LHCN-M2 (cell line): ENCODE measurements around the gene LST1. TPM values are rescaled to one million over a fixed set of nuclear protein-coding genes. Genes with fewer than 3 reads are reported as not detected.

Experiments used
- total RNA-seq: library from RNA; depleted of rRNA; stranded (reverse); fragments of >200 nt; gene quantifications from 2 replicates; pipeline ENCODE4 v1.2.3, GENCODE V29; 2014; rRNA removed

The LST1 gene
- total RNA-seq, 1 experiment from 2014 or later, result not detected

Other genes with a start within 250 kb of the LST1 start
- 47.6 and 58.7 TPM in 2 replicates for gene HLA-B, start 229.1 kb upstream of the LST1 start, total RNA-seq
- gene MICA, start 182.7 kb upstream of the LST1 start, total RNA-seq, result 23.5 and 27.8 TPM in 2 replicates
- 10.6 and 13.0 TPM in 2 replicates for gene MICB, start 88.1 kb upstream of the LST1 start, total RNA-seq
- gene MCCD1, start 57.3 kb upstream of the LST1 start, total RNA-seq, result not detected in 2 replicates
- gene DDX39B, start 44.3 kb upstream of the LST1 start, total RNA-seq, result 402 and 452 TPM in 2 replicates
- gene ATP6V1G2, start 39.7 kb upstream of the LST1 start, total RNA-seq, result 3.1 and 3.3 TPM in 2 replicates
- gene NFKBIL1, start 38.7 kb upstream of the LST1 start, total RNA-seq, result 21.2 and 26.8 TPM in 2 replicates
- gene LTA, start 14.0 kb upstream of the LST1 start, total RNA-seq, result not detected in 2 replicates
- not detected in 2 replicates for gene TNF, start 10.7 kb upstream of the LST1 start, total RNA-seq
- gene LTB, start 3.9 kb upstream of the LST1 start, total RNA-seq, result not detected in 2 replicates
- gene NCR3, start 6.7 kb downstream of the LST1 start, total RNA-seq, result not detected in 2 replicates
- not detected in 2 replicates for gene AIF1, start 29.0 kb downstream of the LST1 start, total RNA-seq
- 75.9 and 81.7 TPM in 2 replicates for gene PRRC2A, start 34.4 kb downstream of the LST1 start, total RNA-seq
- 180 and 219 TPM in 2 replicates for gene BAG6, start 66.4 kb downstream of the LST1 start, total RNA-seq
- 3.9 and 4.4 TPM in 2 replicates for gene APOM, start 69.6 kb downstream of the LST1 start, total RNA-seq
- gene C6orf47, start 74.5 kb downstream of the LST1 start, total RNA-seq, result 30.0 and 31.3 TPM in 2 replicates
- gene GPANK1, start 78.7 kb downstream of the LST1 start, total RNA-seq, result 28.5 and 31.2 TPM in 2 replicates
- 292 and 320 TPM in 2 replicates for gene CSNK2B, start 79.8 kb downstream of the LST1 start, total RNA-seq
- gene LY6G5B, start 83.7 kb downstream of the LST1 start, total RNA-seq, result 2.4 and 4.0 TPM in 2 replicates
- gene LY6G5C, start 94.8 kb downstream of the LST1 start, total RNA-seq, result 1.4 and 3.2 TPM in 2 replicates
- 45.8 and 50.5 TPM in 2 replicates for gene ABHD16A, start 117.0 kb downstream of the LST1 start, total RNA-seq
- gene LY6G6F, start 120.6 kb downstream of the LST1 start, total RNA-seq, result not detected in 2 replicates
- not detected in 2 replicates for gene LY6G6D, start 129.1 kb downstream of the LST1 start, total RNA-seq
- 0.51 TPM in 1 of 2 replicates, not detected in the other for gene LY6G6C, start 135.5 kb downstream of the LST1 start, total RNA-seq
- gene MPIG6B, start 137.1 kb downstream of the LST1 start, total RNA-seq, result not detected in 2 replicates
- gene DDAH2, start 143.0 kb downstream of the LST1 start, total RNA-seq, result 78.4 and 85.8 TPM in 2 replicates
- gene CLIC1, start 150.3 kb downstream of the LST1 start, total RNA-seq, result 771 and 894 TPM in 2 replicates
- gene MSH5, start 153.7 kb downstream of the LST1 start, total RNA-seq, result 13.2 and 16.5 TPM in 2 replicates
- 1.5 and 2.7 TPM in 2 replicates for gene SAPCD1, start 176.4 kb downstream of the LST1 start, total RNA-seq
- not detected in 2 replicates for gene VWA7, start 191.1 kb downstream of the LST1 start, total RNA-seq
- 63.2 and 68.7 TPM in 2 replicates for gene VARS1, start 209.5 kb downstream of the LST1 start, total RNA-seq
- 78.7 and 88.2 TPM in 2 replicates for gene LSM2, start 220.7 kb downstream of the LST1 start, total RNA-seq
- 0.71 and 1.5 TPM in 2 replicates for gene HSPA1L, start 229.0 kb downstream of the LST1 start, total RNA-seq
- 98.9 and 101 TPM in 2 replicates for gene HSPA1A, start 229.3 kb downstream of the LST1 start, total RNA-seq
- gene HSPA1B, start 241.5 kb downstream of the LST1 start, total RNA-seq, result 86.1 and 92.2 TPM in 2 replicates